Limb (tissue), 2 donors: ENCODE results near the gene CLDN17.

Experiments used
- DNase-seq, 2 donors: peaks; one replicate each; pipeline ENCODE4 v3.0.0-alpha.2; 2016; ENCODE audit errors: extremely low spot score in 2 of 2

Gene CLDN17

GRCh38 chr21:30166705-30167104, at the start of gene CLDN17:
Gene CLDN17, minus strand, starts transcription at chr21:30166805. Its CDS starts 188 bp downstream, at chr21:30166617.
- DNase-seq = no peak

- DNase-seq = no peak
These were observed 49.6 kb upstream of the CLDN17 start, which contains the start of gene CLDN8 for GRCh38 chr21:30216041-30216723. Gene CLDN8, minus strand, starts transcription at chr21:30216097. Its CDS starts 172 bp downstream, at chr21:30215925.

GRCh38 chr21:30211071-30211470, 44.5 kb upstream of the CLDN17 start:
- DNase-seq = no peak

- no peak for DNase-seq
These were observed 43.0 kb upstream of the CLDN17 start for GRCh38 chr21:30209601-30210000.

- no peak for DNase-seq
These were observed 40.6 kb upstream of the CLDN17 start for GRCh38 chr21:30207252-30207579.

GRCh38 chr21:30206551-30207251, 40.1 kb upstream of the CLDN17 start:
- DNase-seq = no peak

- peak in 1 of 2 donors; percentile 10 for DNase-seq
These were observed 33.4 kb upstream of the CLDN17 start for GRCh38 chr21:30200000-30200399.

GRCh38 chr21:30194701-30195299, 28.2 kb upstream of the CLDN17 start:
- no peak for DNase-seq

GRCh38 chr21:30193201-30193600, 26.6 kb upstream of the CLDN17 start:
- DNase-seq = no peak

GRCh38 chr21:30190554-30190953, 23.9 kb upstream of the CLDN17 start:
- no peak for DNase-seq

GRCh38 chr21:30189773-30190172, 23.2 kb upstream of the CLDN17 start:
- DNase-seq = no peak

GRCh38 chr21:30186242-30186641, 19.6 kb upstream of the CLDN17 start:
- no peak for DNase-seq

GRCh38 chr21:30168086-30168485, 1.5 kb upstream of the CLDN17 start:
- DNase-seq = no peak

GRCh38 chr21:30166171-30166570, 434 bp downstream of the CLDN17 start:
- DNase-seq = no peak

GRCh38 chr21:30164796-30165195, 1.8 kb downstream of the CLDN17 start:
- no peak for DNase-seq

- no peak for DNase-seq
These were observed 12.8 kb downstream of the CLDN17 start for GRCh38 chr21:30153697-30154340.

- no peak for DNase-seq
These were observed 13.8 kb downstream of the CLDN17 start for GRCh38 chr21:30152792-30153191.

GRCh38 chr21:30148906-30149305, 17.7 kb downstream of the CLDN17 start:
- peak in 1 of 2 donors; percentile 15 for DNase-seq

GRCh38 chr21:30146558-30147282, 19.9 kb downstream of the CLDN17 start:
- no peak for DNase-seq

- DNase-seq = no peak
These were observed 28.1 kb downstream of the CLDN17 start for GRCh38 chr21:30138483-30138882.

- DNase-seq = no peak
These were observed 37.4 kb downstream of the CLDN17 start for GRCh38 chr21:30129246-30129645.
